OCI-LY1 (cell line): Measurements from ENCODE around the gene PCDH19.

Source experiments
- CTCF ChIP-seq: fragments of 200-600 bp; sonication (generic), shearing (Covaris generic); IDR thresholded peaks from 2 replicates; pipeline ENCODE4 v1.5.1; 2017; ENCODE audit warnings: mild to moderate bottlenecking, antibody characterized with exemption, low read length, moderate library complexity, mixed read lengths
- EZH2 ChIP-seq: fragments of 200-600 bp; sonication (generic), shearing (Covaris generic); IDR thresholded peaks from 2 replicates; pipeline ENCODE4 v1.8.0; 2017; ENCODE audit warnings: borderline replicate concordance, mixed run types, mild to moderate bottlenecking, antibody characterized with exemption, low read length, moderate library complexity, mixed read lengths

- TF ChIP-seq CTCF (no peak), EZH2 (no peak)
Measured at GRCh38 chrX:100353326-100353725, 56.7 kb downstream of the PCDH19 start.
